ENCODE results near the gene TRAP1. TPM values are rescaled to one million over a fixed set of nuclear protein-coding genes. Genes with fewer than 3 reads are reported as not detected.
A peak's percentile ranks its signal among the peaks of the same experiment; 100 is the strongest.

The TRAP1 gene
- total RNA-seq, 2 experiments from 2014 or later, result 277 to 282 TPM

DNA sequence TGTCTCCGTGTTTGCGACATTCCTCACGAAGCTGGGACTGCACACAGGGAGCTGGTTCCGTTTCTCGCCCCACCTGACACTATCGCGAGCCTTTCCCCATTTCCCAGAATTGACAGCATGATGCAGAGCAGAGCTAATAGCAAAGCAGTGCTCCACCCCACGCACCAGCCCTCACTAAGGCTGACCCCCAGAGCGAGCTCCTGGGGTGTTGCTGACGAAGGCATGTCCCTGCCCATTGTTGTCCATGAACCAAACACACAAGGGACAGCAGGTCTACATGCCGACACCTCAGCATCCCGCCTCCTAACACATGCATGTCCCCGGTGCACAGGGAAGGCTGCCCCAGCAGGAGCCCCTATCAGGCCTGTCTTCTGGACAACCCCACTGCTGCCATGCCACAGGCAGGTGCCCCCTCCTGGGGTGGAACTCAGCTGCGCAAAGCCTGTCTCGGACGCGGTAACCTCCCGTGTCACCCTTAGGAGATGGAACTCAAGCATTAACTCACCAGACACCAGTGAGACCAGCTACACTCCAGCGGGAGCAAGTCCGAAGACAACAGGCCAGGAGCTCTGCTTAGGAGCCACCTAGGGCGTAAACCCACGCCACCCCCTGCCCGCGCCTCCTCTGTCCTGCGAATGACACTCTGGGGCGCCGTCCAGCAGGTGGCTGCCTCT, 16.9 kb upstream of the TRAP1 start:
- intact Hi-C loops (cut with micrococcal nuclease), result no loop called here
- Mint-ChIP-seq H3K9me3 (no peaks in the 10 kb centered on the region), H3K4me3 (no peak overlapping the region), H3K4me1 (ENCODE audit: low read depth) (no peaks in the 10 kb centered on the region), H3K27ac (no peak overlapping the region), H3K27me3 (no peaks in the 10 kb centered on the region), H3K36me3 (peaks cover 56% of the 10 kb centered on the region)
- DNase-seq, result no peak
- CTCF ChIA-PET, result no interaction called here
- POLR2A ChIA-PET, result no interaction called here

DNA sequence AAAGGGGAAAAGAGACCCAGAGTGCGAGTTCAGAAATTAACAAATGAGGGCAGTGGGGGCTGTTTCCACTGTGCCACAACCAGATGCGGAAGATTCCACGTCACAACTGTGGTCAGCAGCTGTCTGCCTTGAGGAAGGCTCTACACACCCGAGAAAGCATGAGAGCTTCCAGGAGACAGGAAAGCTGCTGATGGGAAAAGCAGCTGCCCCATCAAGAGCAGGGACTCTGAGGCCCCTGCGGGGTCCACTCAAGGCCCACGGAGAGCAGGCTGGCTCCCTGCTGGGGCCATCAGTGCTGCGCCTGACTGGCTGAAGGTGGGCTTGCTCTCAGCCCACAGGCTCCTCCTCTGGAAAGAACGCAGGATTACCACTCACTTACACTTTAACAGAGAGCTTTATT, 14.8 kb upstream of the TRAP1 start:
- no peaks in the 10 kb centered on the region for H3K4me1 Mint-ChIP-seq (ENCODE audit: low read depth)
- peaks cover 54% of the 10 kb centered on the region for H3K36me3 Mint-ChIP-seq
- no peaks in the 10 kb centered on the region for H3K9me3 Mint-ChIP-seq

DNA sequence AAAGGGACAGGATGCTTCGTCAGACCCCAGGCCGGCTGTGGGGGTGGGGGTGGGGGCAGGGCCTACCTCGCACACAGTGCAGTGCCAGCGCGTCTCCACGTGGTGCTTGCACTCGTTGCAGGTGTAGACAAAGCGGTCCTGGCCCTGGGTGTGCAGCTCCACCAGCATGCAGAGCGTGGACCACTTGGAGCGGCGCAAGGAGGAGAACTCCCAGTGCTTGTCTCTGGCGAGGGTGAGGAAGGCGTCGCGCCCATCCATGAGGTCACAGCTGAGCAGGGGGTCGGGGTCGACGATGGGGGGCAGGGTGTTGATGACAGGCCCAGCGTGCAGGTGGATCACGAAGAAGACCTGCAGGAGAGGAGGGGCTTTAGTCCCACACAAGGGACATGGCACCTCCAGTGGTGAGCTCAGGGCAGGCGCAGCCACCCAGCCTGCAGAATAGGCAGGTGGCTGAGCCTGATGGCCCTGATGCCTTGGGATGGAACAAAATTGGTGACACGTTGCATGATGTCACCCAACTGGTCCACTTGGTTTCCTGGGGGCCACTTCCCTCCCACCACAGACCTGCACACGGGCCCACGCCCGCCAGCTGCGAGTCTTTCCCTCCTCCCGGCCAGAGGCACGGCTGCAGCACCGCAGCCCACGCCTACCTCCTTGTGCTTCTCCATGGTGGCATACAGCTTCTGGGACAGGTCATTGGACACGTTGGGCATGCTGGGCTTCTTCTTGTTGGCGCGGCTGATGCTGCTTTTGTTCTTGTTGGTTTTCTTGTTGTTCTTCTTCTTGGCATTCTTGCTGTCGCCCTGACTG, 14.0 kb upstream of the TRAP1 start:
- DNase-seq, result no peak
- Mint-ChIP-seq H3K9me3 (no peaks in the 10 kb centered on the region), H3K4me1 (ENCODE audit: low read depth) (no peaks in the 10 kb centered on the region), H3K4me3 (no peak overlapping the region), H3K36me3 (peaks cover 49% of the 10 kb centered on the region), H3K27me3 (no peaks in the 10 kb centered on the region), H3K27ac (no peak overlapping the region)
- intact Hi-C loops (cut with micrococcal nuclease), result no loop called here
- POLR2A ChIA-PET, result no interaction called here
- CTCF ChIA-PET, result no interaction called here

More for the DNA sequence above, 14.8 kb upstream of the TRAP1 start:
- intact Hi-C loops (cut with micrococcal nuclease), result no loop called here
- H3K4me3 Mint-ChIP-seq, result no peak overlapping the region
- H3K27ac Mint-ChIP-seq, result no peak overlapping the region
- no peak for DNase-seq
- ChIA-PET CTCF (no interaction called here), POLR2A (no interaction called here)
- no peaks in the 10 kb centered on the region for H3K27me3 Mint-ChIP-seq

DNA sequence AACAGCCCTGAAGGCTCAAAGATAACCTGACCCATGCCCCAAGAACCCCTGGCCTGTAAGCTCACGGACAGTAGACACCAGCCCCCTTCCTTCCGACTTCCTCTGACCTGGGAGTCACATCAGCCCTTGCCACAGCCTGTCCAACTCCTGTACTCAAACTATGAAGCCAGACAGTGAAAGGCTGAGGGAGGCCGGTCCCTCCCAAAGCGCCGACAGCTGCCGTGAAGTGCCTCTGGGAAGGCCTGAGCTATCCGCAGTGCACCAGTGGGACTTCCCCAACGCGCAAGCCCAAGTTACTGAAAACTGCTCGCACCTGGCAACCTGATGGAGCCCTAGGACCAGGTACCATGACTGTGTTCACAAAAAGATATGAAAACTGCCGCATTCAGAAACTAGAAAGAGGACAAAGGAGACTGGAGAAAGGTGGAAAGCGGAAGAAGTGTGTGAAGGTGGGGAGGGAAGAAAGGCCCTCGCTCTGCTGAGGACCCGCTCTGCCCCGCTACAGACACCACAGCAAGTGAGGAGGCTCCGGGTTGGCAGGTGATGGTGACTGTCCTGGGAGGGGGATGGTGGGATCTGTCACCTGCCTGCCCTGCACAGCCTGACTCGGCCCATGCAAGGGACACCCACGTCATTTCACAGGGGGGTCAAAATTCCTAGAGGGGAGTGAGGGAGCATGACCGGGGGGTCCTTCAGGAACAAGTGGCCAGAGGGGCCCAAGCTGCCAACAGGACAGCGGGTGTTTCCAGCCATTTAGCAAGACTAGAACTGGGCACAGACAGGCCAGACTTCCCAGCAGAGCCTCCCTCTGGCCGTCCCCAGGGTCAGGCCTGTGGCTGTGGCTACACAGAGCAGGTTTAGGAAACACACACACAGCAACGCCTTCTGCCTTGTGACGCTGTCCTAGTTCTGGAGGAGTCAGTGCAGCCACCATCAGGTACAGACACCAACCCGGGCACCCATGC, 13.1 kb upstream of the TRAP1 start:
- ChIA-PET POLR2A (no interaction called here), CTCF (no interaction called here)
- H3K27me3 Mint-ChIP-seq, result no peaks in the 10 kb centered on the region
- H3K27ac Mint-ChIP-seq, result no peak overlapping the region
- H3K9me3 Mint-ChIP-seq, result no peaks in the 10 kb centered on the region
- intact Hi-C loops (cut with micrococcal nuclease), result no loop called here
- H3K4me3 Mint-ChIP-seq, result no peak overlapping the region
- no peak for DNase-seq
- H3K36me3 Mint-ChIP-seq, result peaks cover 43% of the 10 kb centered on the region
- H3K4me1 Mint-ChIP-seq (ENCODE audit: low read depth), result no peaks in the 10 kb centered on the region

DNA sequence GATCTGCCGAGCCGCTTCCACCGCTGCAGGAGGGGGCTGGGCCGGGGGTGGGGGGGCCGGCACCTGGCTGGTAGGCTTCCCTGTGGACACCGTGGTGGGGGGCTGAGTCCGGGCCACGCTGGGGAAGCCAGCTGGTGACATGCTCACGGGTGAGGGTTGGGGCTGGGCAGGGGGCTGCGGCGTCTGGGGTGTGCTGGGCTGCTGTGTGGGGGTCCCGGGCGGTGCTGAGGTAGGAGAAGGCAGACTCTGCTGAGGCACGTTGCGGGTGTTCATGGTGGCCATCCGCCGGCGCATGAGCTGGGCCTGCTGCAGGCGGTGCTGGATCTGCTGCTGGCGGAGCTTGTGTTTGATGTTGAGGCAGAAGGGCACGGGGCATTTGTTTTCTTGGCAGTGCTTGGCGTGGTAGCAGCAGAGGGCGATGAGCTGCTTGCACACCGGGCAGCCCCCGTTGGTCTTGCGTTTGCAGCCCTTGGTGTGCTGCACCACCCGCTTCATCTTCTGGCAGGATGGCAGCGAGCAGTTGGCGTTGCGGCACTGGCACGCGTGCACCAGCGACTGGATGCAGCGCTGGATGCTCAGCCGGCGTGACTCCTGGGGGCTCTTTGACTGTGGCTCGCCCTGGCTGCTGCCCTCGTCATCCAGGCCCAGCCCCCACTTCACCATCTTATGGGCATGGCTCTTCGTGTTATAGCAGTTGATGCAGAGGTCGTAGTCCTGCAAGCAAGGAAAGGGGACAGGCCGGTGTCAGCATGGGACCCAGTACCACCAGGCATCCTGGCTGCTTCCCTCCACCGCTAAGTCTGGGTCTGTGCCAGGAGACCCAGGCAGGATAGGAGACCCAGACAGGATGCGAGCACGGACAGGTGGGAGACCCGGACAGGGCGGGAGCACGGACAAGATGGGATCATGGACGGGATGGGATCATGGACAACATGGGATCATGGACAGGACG, 12.1 kb upstream of the TRAP1 start:
- intact Hi-C loops (cut with micrococcal nuclease), result no loop called here
- no peak overlapping the region for H3K27ac Mint-ChIP-seq
- POLR2A ChIA-PET, result no interaction called here

DNA sequence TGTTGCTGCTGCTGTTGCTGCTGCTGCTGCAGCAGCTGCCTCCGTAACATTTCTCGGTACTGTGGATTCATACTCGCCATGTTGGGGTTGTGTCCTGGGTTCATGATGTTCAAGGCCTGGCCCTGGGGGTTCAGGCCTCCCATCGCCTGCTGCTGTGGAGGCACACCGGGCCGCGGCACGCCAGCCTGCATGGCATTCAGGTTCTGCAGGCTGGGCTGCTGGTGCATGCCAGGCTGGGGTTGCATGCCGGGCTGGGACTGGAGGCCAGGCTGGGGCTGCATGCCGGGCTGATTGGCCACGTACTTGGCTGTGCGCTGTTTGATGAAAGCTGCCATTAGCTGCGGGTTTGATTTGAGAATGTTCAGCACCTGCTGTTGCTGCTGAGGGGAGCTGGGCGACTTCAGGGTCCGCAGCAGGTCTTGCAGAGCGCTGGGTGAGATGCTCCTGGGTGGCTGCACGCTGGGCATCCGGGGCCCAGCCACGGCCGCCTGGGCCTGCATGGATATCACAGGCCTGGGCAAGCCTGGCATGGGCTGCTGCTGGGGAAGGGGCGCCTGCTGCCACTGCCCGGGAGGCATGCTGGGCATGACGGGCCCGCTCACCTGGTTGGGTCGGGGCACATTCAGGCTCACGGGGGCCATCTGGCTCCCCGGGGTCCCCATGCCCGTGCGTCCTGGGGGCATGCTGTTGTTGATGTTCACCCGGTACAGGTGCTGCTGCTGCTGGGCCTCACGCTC, 11.3 kb upstream of the TRAP1 start:
- Mint-ChIP-seq H3K36me3 (peaks cover 32% of the 10 kb centered on the region), H3K9me3 (no peaks in the 10 kb centered on the region), H3K4me3 (no peak overlapping the region), H3K27ac (no peak overlapping the region), H3K27me3 (no peaks in the 10 kb centered on the region), H3K4me1 (ENCODE audit: low read depth) (no peaks in the 10 kb centered on the region)
- intact Hi-C loops (cut with micrococcal nuclease), result no loop called here
- ChIA-PET CTCF (no interaction called here), POLR2A (no interaction called here)
- DNase-seq, result no peak

More for the DNA sequence above, 12.1 kb upstream of the TRAP1 start:
- Mint-ChIP-seq H3K36me3 (peaks cover 38% of the 10 kb centered on the region), H3K27me3 (no peaks in the 10 kb centered on the region), H3K9me3 (no peaks in the 10 kb centered on the region), H3K4me3 (no peak overlapping the region), H3K4me1 (ENCODE audit: low read depth) (no peaks in the 10 kb centered on the region)
- CTCF ChIA-PET, result no interaction called here
- DNase-seq, result no peak

DNA sequence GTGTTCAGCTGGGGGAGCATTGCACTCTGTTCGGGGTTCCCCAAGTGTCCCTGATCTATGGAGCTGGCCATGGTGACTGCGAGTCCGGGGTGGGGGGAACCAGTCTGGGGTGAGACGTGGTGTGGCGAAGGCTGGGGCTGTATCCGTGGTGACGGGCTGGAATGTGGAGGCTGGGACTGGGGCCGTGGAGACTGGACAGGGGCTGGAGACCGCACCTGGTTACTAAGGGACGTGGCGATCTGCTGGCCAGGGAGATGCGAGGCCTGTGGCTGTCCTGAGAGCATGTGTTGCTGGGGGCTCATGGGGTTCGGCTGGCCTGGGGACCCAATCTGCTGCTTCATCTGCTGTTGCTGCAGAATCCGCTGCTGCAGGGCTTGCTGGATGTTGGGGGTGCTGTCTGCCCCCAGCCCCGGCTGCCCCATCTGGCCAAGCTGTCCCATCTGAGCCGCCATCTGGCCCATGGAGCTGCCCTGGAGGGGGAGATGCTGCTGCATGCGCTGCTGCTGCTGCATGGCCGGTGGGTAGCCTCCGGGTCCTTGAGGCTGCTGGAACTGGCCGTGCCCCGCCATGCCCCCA, 10.6 kb upstream of the TRAP1 start:
- Mint-ChIP-seq H3K27ac (no peak overlapping the region), H3K9me3 (no peaks in the 10 kb centered on the region), H3K36me3 (peaks cover 31% of the 10 kb centered on the region), H3K27me3 (no peaks in the 10 kb centered on the region), H3K4me3 (no peak overlapping the region), H3K4me1 (ENCODE audit: low read depth) (no peaks in the 10 kb centered on the region)
- CTCF ChIA-PET, result no interaction called here
- POLR2A ChIA-PET, result no interaction called here
- intact Hi-C loops (cut with micrococcal nuclease), result no loop called here
- no peak for DNase-seq

DNA sequence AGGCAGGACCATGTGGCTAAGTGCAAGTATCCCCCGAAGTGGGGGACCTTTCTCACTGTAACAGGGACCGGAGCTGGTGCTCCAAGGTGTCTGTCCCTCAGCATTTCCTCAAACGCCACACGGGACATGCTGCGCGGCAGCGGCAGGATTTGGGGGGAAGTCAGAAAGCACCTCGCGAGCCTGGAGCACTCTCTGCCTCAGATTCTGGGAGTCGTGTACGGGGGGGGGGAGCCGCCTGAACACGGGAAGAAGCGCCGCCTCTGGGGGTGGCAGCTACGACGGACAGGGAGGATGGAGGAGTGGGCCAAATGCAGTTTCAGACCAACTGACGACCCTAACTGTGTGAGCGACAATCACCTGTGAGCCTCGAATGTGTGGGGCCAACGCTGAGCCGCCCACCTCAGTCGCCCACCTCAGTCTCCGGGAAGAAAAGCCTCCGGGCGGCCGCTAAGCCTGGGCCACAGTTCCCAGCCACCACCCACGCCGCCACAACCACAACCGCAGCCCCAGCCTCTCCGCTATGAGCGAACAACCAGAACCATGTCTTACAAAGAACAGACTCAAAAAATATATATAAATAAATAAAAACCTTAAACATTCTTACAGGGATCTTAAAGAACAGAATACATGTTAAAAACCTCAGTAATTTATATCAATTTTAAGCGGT, 8.8 kb upstream of the TRAP1 start:
- H3K27ac Mint-ChIP-seq, result no peak overlapping the region
- ChIA-PET POLR2A (interaction anchor here (0.9 kb wide), 2 partner anchors 9 to 16 kb away, joined by 3 read pairs; no protein-coding TSS in a partner anchor), CTCF (no interaction called here)
- H3K4me1 Mint-ChIP-seq (ENCODE audit: low read depth), result no peaks in the 10 kb centered on the region
- no peak overlapping the region for H3K4me3 Mint-ChIP-seq
- peak; percentile 17 for DNase-seq
- intact Hi-C loops (cut with micrococcal nuclease), result no loop called here
- H3K36me3 Mint-ChIP-seq, result peaks cover 22% of the 10 kb centered on the region
- H3K27me3 Mint-ChIP-seq, result no peaks in the 10 kb centered on the region
- H3K9me3 Mint-ChIP-seq, result no peaks in the 10 kb centered on the region

DNA sequence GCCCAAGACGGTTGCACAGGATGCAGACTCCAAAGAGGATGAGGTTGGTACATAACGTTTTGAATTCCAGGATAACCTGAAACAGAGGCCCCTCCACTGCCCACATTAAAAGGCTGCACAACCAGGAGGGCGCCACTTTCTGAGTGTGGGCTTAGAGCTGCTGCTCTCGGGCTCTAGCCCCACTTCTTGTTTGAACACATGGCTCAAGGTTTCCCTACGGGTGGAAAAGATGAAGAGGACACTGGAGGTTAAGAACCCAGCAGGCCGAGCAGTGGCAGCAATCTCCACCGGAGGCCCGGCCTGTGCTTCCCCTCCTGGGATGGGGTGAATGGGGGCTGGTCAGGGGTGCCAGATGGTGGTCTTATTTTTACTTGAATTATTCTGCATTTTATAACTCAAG, 8.0 kb upstream of the TRAP1 start:
- intact Hi-C loops (cut with micrococcal nuclease), result no loop called here
- ChIA-PET CTCF (no interaction called here), POLR2A (interaction anchor here (0.9 kb wide), 2 partner anchors 8 to 15 kb away, joined by 3 read pairs; no protein-coding TSS in a partner anchor)
- Mint-ChIP-seq H3K4me3 (no peak overlapping the region), H3K27me3 (no peaks in the 10 kb centered on the region), H3K4me1 (ENCODE audit: low read depth) (no peaks in the 10 kb centered on the region), H3K27ac (no peak overlapping the region), H3K36me3 (peaks cover 16% of the 10 kb centered on the region), H3K9me3 (no peaks in the 10 kb centered on the region)
- no peak for DNase-seq

DNA sequence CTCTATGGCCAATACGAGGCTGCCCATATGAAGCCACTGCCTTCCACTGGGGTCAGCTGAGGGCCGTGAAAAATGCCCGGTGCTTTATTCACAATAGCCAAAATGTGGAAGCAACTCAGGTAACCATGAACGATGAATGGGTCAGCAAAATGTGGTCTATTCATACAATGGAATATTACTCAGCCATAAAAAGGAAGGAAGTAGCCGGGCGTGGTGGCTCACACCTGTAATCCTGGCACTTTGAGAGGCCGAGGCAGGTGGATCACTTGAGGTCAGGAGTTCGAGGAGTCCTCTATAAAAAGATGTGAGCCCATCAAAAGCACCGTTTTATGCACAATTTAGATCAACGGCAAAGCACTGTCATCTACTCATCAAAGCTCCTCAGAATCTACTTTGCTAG, 5.2 kb upstream of the TRAP1 start:
- ChIA-PET POLR2A (no interaction called here), CTCF (no interaction called here)
- no peaks in the 10 kb centered on the region for H3K27me3 Mint-ChIP-seq
- no peaks in the 10 kb centered on the region for H3K36me3 Mint-ChIP-seq
- intact Hi-C loops (cut with micrococcal nuclease), result no loop called here
- no peaks in the 10 kb centered on the region for H3K9me3 Mint-ChIP-seq
- no peak for DNase-seq
- peaks cover 5% of the 10 kb centered on the region for H3K4me1 Mint-ChIP-seq (ENCODE audit: low read depth)
- no peak overlapping the region for H3K4me3 Mint-ChIP-seq
- H3K27ac Mint-ChIP-seq, result no peak overlapping the region

Data from activated CD4-positive, alpha-beta memory T cell treated with anti-CD3 and anti-CD28 coated beads for 36 hours (primary cell).